Adrenal gland (tissue), 12 donors: ENCODE measurements around the gene SHISA8. TPM values are rescaled to one million over a fixed set of nuclear protein-coding genes. Genes with fewer than 3 reads are reported as not detected.

Experiments used
- DNase-seq, 7 donors: peaks; one replicate each; pipeline ENCODE4 v3.0.0-alpha.2; 2019 to 2020
- H3K27ac ChIP-seq, 5 donors: fragments of 200-600 bp; sonication (generic) in 4 of 5; 1 replicate in 3 of 5; 2 replicates in 2 of 5; pipeline versions ENCODE4 v1.5.1 to v1.8.0; 2016 to 2020; ENCODE audit warnings: mild to moderate bottlenecking in 1 of 5
- H3K27me3 ChIP-seq: fragments of 200-600 bp; 2 replicates; pipeline ENCODE4 v1.8.0; 2021
- H3K36me3 ChIP-seq, 2 donors: fragments of 200-600 bp; replicated peaks in 1 of 2; 1 replicate in 1 of 2; 2 replicates in 1 of 2; pipeline versions ENCODE4 v1.5.1 to v1.8.0; 2018 to 2022
- H3K4me1 ChIP-seq, 2 donors: fragments of 200-600 bp; replicated peaks in 1 of 2; 1 replicate in 1 of 2; 2 replicates in 1 of 2; pipeline versions ENCODE4 v1.5.1 to v1.8.0; 2018 to 2021
- H3K4me3 ChIP-seq, 4 donors: fragments of 200-600 bp; sonication (generic) in 3 of 4; one replicate each; pipeline ENCODE4 v1.5.1; 2016 to 2018
- H3K9me3 ChIP-seq, 3 donors: fragments of 200-600 bp; sonication (generic) in 1 of 3; replicated peaks in 1 of 3; 1 replicate in 2 of 3; 2 replicates in 1 of 3; pipeline versions ENCODE4 v1.5.1 to v1.8.0; 2016 to 2021
- CTCF ChIP-seq, 6 experiments: fragments of 450-650 bp in 4 of 6; fragments of 200-600 bp in 2 of 6; sonication (generic) in 1 of 6; IDR thresholded peaks; 1 replicate in 5 of 6; 2 replicates in 1 of 6; pipeline versions ENCODE4 v1.5.1 to v1.8.0; 2016 to 2021; ENCODE audit warnings: antibody characterized with exemption in 6 of 6, mild to moderate bottlenecking in 2 of 6, moderate library complexity in 1 of 6
- POLR2A ChIP-seq, 2 donors: fragments of 450-650 bp; IDR thresholded peaks; one replicate each; pipeline ENCODE4 v1.6.1; 2017; ENCODE audit warnings: antibody characterized with exemption in 2 of 2, mild to moderate bottlenecking in 2 of 2, moderate library complexity in 1 of 2
- WGBS, 4 donors: extraction: QIAGEN DNeasy Blood & Tissue Kit in 2 of 4; methylation state at CpG; one replicate each; pipeline versions ENCODE4 v1.1.5 to v1.1.7; 2013 to 2017; 5-methylcytosine and 5-hydroxymethylcytosine counted together
- intact Hi-C, 2 donors: fragments of 100-400 bp; cut with DNase I; formaldehyde crosslinking; loops; one replicate each; pipeline versions ENCODE4 v1.14.1 to v1.15.0; 2022 to 2023
- microRNA counts, 2 donors: library from miRNA; unstranded; fragments of <30 nt; microRNA quantifications; one replicate each; lab custom pipeline; 2016
- microRNA-seq, 3 donors: library from miRNA; unstranded; fragments of <30 nt; microRNA quantifications; one replicate each; pipeline ENCODE4, GENCODE V29; 2017 to 2020
- polyA plus RNA-seq, 3 donors: library from polyadenylated mRNA; stranded (reverse); fragments of 200-250 nt in 2 of 3; fragments of 350-450 nt in 1 of 3; fragmentation: Illumina TruSeq in 1 of 3; extraction: RNeasy Lipid Tissue Mini Kit (QIAGEN cat#74804) in 1 of 3; gene quantifications; one replicate each; pipeline ENCODE4 v1.2.3, GENCODE V29; 2013 to 2014
- small RNA-seq, 2 donors: library from RNA; depleted of rRNA; stranded (forward); fragments of <200 nt; gene quantifications; one replicate each; pipeline ENCODE3, GENCODE V24; 2016
- total RNA-seq, 9 donors: library from RNA; depleted of rRNA in 4 of 9; stranded (reverse); fragments of >200 nt in 4 of 9; fragments of 120-200 nt in 1 of 9; fragmentation: NEBNext Ultra II Directional in 1 of 9; extraction: Animal tissue kit (Norgen Biotek cat#: 25700) in 1 of 9; gene quantifications; one replicate each; pipeline versions ENCODE4 v1.1.0 to v1.2.4, GENCODE V29; 2013 to 2023
- donor health status: healthy with polysubstance abuse.
- donor health status: Bipolar disorder and iron deficiency.
- donor health status: DM: yes; HTN: yes; CAD: no.
- donor health status: DM: no; HTN: no; CAD: no.
- donor health status: DM: no; HTN: no; CAD: no.
- donor health status: DM: yes; HTN: yes; CAD: no.

SHISA8 gene
- total and polyA plus RNA-seq, 12 donors = 0.28 to 55.5 (median 16.2) TPM

GRCh38 chr22:41862530-41863266 lies 52.2 kb downstream of the SHISA8 start:
- WGBS, 4 donors = 64 to 72% (median 70%) methylated on average over 11 of the region's 11 CpGs
- Histone ChIP-seq H3K4me1 (peaks cover 28 to 53% of the 10 kb centered on the region in 2 donors), H3K4me3 (no peak overlapping the region), H3K27me3 (no peaks in the 10 kb centered on the region), H3K36me3 (peaks cover 0 to 14% of the 10 kb centered on the region in 2 donors), H3K9me3 (no peaks in the 10 kb centered on the region), H3K27ac (peak overlapping the region; percentile 18 to 81 (median 72))
- intact Hi-C loops = no loop called here
- peak in 1 of 7 donors; percentile 15 for DNase-seq
- TF ChIP-seq POLR2A (IDR thresholded peaks at IDR 0.05) (no peak), CTCF (IDR thresholded peaks at IDR 0.05) (no peak)

GRCh38 chr22:41862160-41862529 lies 52.7 kb downstream of the SHISA8 start:
- H3K36me3 ChIP-seq = peaks cover 0 to 8% of the 10 kb centered on the region in 2 donors
- 9 to 38% (median 27%) methylated on average over 4 of the region's 4 CpGs for WGBS, 4 donors
- TF ChIP-seq POLR2A (IDR thresholded peaks at IDR 0.05) (no peak), CTCF (IDR thresholded peaks at IDR 0.05) (no peak)
- H3K4me1 ChIP-seq = peaks cover 30 to 59% of the 10 kb centered on the region in 2 donors
- H3K4me3 ChIP-seq = no peak overlapping the region
- peak overlapping the region; percentile 18 to 81 (median 72) for H3K27ac ChIP-seq
- DNase-seq = peak in 1 of 7 donors; percentile 32
- intact Hi-C loops = no loop called here
- no peaks in the 10 kb centered on the region for H3K27me3 ChIP-seq
- no peaks in the 10 kb centered on the region for H3K9me3 ChIP-seq

MicroRNAs encoded within 50 kb of the gene (microRNA counts, 767-probe panel; counts per million panel counts)
- microRNA hsa-miR-33a-5p (lab: Ali Mortazavi, UCI) = 3,222 to 4,230 counts per million in 2 donors

Small RNAs within 50 kb of the gene (microRNA-seq; reads per million reads assigned to microRNA genes)
- gene MIR33A = 47.4 to 118 (median 62.6) reads per million in 3 donors

Small RNAs within 50 kb of the gene (small RNA-seq; reads per million reads assigned to genes)
- 1.2 to 2.0 reads per million in 2 donors for gene MIR33A

Other genes with a start within 250 kb of the SHISA8 start
- gene SNU13, start 226.2 kb downstream of the SHISA8 start, total RNA-seq = 100 to 1,000 TPM; 107 to 266 (median 166) TPM
- gene SNU13, start 226.2 kb downstream of the SHISA8 start, polyA plus RNA-seq = 100 to 1,000 TPM; 152 to 446 (median 241) TPM
- gene MEI1, start 215.6 kb downstream of the SHISA8 start, total RNA-seq = 1 to 10 TPM in 5 of 9 donors, under 1 TPM in 3, not detected in 1; 0.36 to 3.7 (median 1.2) TPM
- gene MEI1, start 215.6 kb downstream of the SHISA8 start, polyA plus RNA-seq = 1 to 10 TPM in 2 of 3 donors, under 1 TPM in 1; 0.81 to 3.2 (median 2.7) TPM
- gene CCDC134, start 114.4 kb downstream of the SHISA8 start, total RNA-seq = 10 to 100 TPM; 24.9 to 64.4 (median 36.4) TPM
- 10 to 100 TPM in 1 of 3 donors, 1 to 10 TPM in 2; 4.9 to 28.0 (median 6.8) TPM for gene CCDC134, start 114.4 kb downstream of the SHISA8 start, polyA plus RNA-seq
- 100 to 1,000 TPM in 8 of 9 donors, 10 to 100 TPM in 1; 67.5 to 263 (median 152) TPM for gene SREBF2, start 82.0 kb downstream of the SHISA8 start, total RNA-seq
- 100 to 1,000 TPM in 2 of 3 donors, 10 to 100 TPM in 1; 85.7 to 209 (median 104) TPM for gene SREBF2, start 82.0 kb downstream of the SHISA8 start, polyA plus RNA-seq
- gene TNFRSF13C, start 11.7 kb upstream of the SHISA8 start, total RNA-seq = 1 to 10 TPM in 5 of 9 donors, under 1 TPM in 4; 0.33 to 3.2 (median 1.1) TPM
- under 1 TPM; 0.24 to 0.35 (median 0.24) TPM for gene TNFRSF13C, start 11.7 kb upstream of the SHISA8 start, polyA plus RNA-seq
- gene CENPM, start 32.1 kb upstream of the SHISA8 start, total RNA-seq = 1 to 10 TPM in 7 of 9 donors, under 1 TPM in 1, not detected in 1; 0.88 to 9.2 (median 1.7) TPM
- 1 to 10 TPM in 2 of 3 donors, under 1 TPM in 1; 0.92 to 2.1 (median 1.4) TPM for gene CENPM, start 32.1 kb upstream of the SHISA8 start, polyA plus RNA-seq
- gene SEPTIN3, start 54.4 kb upstream of the SHISA8 start, total RNA-seq = 1 to 10 TPM in 4 of 9 donors, under 1 TPM in 3, not detected in 2; 0.14 to 4.7 (median 1.4) TPM
- gene SEPTIN3, start 54.4 kb upstream of the SHISA8 start, polyA plus RNA-seq = 1 to 10 TPM; 1.5 to 7.4 (median 6.4) TPM
- 1 to 10 TPM in 3 of 9 donors, under 1 TPM in 5, not detected in 1; 0.35 to 2.0 (median 0.67) TPM for gene WBP2NL, start 83.7 kb upstream of the SHISA8 start, total RNA-seq
- gene WBP2NL, start 83.7 kb upstream of the SHISA8 start, polyA plus RNA-seq = 1 to 10 TPM in 1 of 3 donors, under 1 TPM in 2; 0.54 to 1.6 (median 0.62) TPM
- gene NAGA, start 155.7 kb upstream of the SHISA8 start, total RNA-seq = 10 to 100 TPM; 17.5 to 54.0 (median 28.3) TPM
- 10 to 100 TPM in 2 of 3 donors, 1 to 10 TPM in 1; 7.4 to 18.1 (median 10.7) TPM for gene NAGA, start 155.7 kb upstream of the SHISA8 start, polyA plus RNA-seq
- gene PHETA2, start 159.2 kb upstream of the SHISA8 start, total RNA-seq = 10 to 100 TPM in 2 of 9 donors, 1 to 10 TPM in 7; 4.3 to 14.3 (median 8.3) TPM
- gene PHETA2, start 159.2 kb upstream of the SHISA8 start, polyA plus RNA-seq = 1 to 10 TPM; 2.5 to 7.7 (median 6.3) TPM
- 100 to 1,000 TPM in 4 of 9 donors, 10 to 100 TPM in 4, 1 to 10 TPM in 1; 4.3 to 147 (median 32.4) TPM for gene SMDT1, start 164.6 kb upstream of the SHISA8 start, total RNA-seq
- gene SMDT1, start 164.6 kb upstream of the SHISA8 start, polyA plus RNA-seq = 100 to 1,000 TPM in 1 of 3 donors, 10 to 100 TPM in 2; 57.6 to 151 (median 67.4) TPM
- gene NDUFA6, start 175.7 kb upstream of the SHISA8 start, total RNA-seq = 100 to 1,000 TPM in 2 of 9 donors, 10 to 100 TPM in 7; 57.0 to 178 (median 75.2) TPM
- gene NDUFA6, start 175.7 kb upstream of the SHISA8 start, polyA plus RNA-seq = 100 to 1,000 TPM; 120 to 372 (median 150) TPM
- gene CYP2D6, start 215.7 kb upstream of the SHISA8 start, total RNA-seq = under 1 TPM in 6 of 9 donors, not detected in 3; 0.35 to 0.81 (median 0.50) TPM
- 10 to 100 TPM in 1 of 3 donors, 1 to 10 TPM in 1, under 1 TPM in 1; 0.20 to 16.2 (median 3.3) TPM for gene CYP2D6, start 215.7 kb upstream of the SHISA8 start, polyA plus RNA-seq